ENCODE data around the gene KDM4C.

- TF ChIP-seq ZBTB33 (IDR thresholded peaks at IDR 0.05; ENCODE audit: extremely low read depth, insufficient replicate concordance, low read length) (no peak), CTCF (IDR thresholded peaks at IDR 0.05 in 2 of 3, conservative IDR thresholded peaks at IDR 0.05 in 1 of 3; ENCODE audit: borderline replicate concordance in 1 of 3, insufficient read depth in 1 of 3, low read depth in 2 of 3, low read length in 2 of 3) (no peak), EZH2phosphoT487 (IDR thresholded peaks at IDR 0.05; ENCODE audit: borderline replicate concordance) (no peak), POLR2AphosphoS5 (IDR thresholded peaks at IDR 0.05; ENCODE audit: low read depth, low read length) (no peak), EGR1 (IDR thresholded peaks at IDR 0.05; ENCODE audit: low read depth) (no peak), POLR2A (IDR thresholded peaks at IDR 0.05; ENCODE audit: borderline replicate concordance, extremely low read depth, insufficient read depth, insufficient read length) (no peak), ELF1 (IDR thresholded peaks at IDR 0.05; ENCODE audit: borderline replicate concordance, low read depth) (no peak)
- TF ChIP-seq, protein P1, sequence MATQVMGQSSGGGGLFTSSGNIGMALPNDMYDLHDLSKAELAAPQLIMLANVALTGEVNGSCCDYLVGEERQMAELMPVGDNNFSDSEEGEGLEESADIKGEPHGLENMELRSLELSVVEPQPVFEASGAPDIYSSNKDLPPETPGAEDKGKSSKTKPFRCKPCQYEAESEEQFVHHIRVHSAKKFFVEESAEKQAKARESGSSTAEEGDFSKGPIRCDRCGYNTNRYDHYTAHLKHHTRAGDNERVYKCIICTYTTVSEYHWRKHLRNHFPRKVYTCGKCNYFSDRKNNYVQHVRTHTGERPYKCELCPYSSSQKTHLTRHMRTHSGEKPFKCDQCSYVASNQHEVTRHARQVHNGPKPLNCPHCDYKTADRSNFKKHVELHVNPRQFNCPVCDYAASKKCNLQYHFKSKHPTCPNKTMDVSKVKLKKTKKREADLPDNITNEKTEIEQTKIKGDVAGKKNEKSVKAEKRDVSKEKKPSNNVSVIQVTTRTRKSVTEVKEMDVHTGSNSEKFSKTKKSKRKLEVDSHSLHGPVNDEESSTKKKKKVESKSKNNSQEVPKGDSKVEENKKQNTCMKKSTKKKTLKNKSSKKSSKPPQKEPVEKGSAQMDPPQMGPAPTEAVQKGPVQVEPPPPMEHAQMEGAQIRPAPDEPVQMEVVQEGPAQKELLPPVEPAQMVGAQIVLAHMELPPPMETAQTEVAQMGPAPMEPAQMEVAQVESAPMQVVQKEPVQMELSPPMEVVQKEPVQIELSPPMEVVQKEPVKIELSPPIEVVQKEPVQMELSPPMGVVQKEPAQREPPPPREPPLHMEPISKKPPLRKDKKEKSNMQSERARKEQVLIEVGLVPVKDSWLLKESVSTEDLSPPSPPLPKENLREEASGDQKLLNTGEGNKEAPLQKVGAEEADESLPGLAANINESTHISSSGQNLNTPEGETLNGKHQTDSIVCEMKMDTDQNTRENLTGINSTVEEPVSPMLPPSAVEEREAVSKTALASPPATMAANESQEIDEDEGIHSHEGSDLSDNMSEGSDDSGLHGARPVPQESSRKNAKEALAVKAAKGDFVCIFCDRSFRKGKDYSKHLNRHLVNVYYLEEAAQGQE (IDR thresholded peaks at IDR 0.05; ENCODE audit: low read depth), result no peak
Measured at GRCh38 chr9:6922124-6922676, 164.4 kb downstream of the KDM4C start.
